Stomach (tissue), 9 donors: ENCODE results near the gene MTNR1A. TPM values are rescaled to one million over a fixed set of nuclear protein-coding genes. Genes with fewer than 3 reads are reported as not detected.
A peak's percentile ranks its signal among the peaks of the same experiment; 100 is the strongest.

ENCODE experiments used
- DNase-seq, 2 donors: peaks; one replicate each; pipeline versions ENCODE4 v3.0.0 to v3.0.0-alpha.2; 2013 to 2019
- H3K27ac ChIP-seq, 5 donors: fragments of 200-600 bp in 4 of 5; sonication (generic) in 4 of 5; one replicate each; pipeline ENCODE4 v1.5.1; 2013 to 2019; ENCODE audit warnings: mild to moderate bottlenecking in 1 of 5, moderate library complexity in 1 of 5
- H3K27me3 ChIP-seq, 3 donors: fragments of 200-600 bp; sonication (generic); one replicate each; pipeline ENCODE4 v1.5.1; 2017 to 2019; ENCODE audit warnings: mixed run types in 1 of 3
- H3K36me3 ChIP-seq, 4 donors: fragments of 200-600 bp; sonication (generic); 1 replicate in 3 of 4; 2 replicates in 1 of 4; pipeline ENCODE4 v1.5.1; 2016 to 2019
- H3K4me1 ChIP-seq, 4 donors: fragments of 200-600 bp; sonication (generic); one replicate each; pipeline ENCODE4 v1.5.1; 2016 to 2019
- H3K4me3 ChIP-seq, 4 donors: fragments of 200-600 bp; sonication (generic) in 3 of 4; one replicate each; pipeline ENCODE4 v1.5.1; 2016 to 2019; ENCODE audit warnings: mild to moderate bottlenecking in 1 of 4
- H3K9me3 ChIP-seq, 4 donors: fragments of 200-600 bp; sonication (generic); one replicate each; pipeline ENCODE4 v1.5.1; 2016 to 2019
- CTCF ChIP-seq, 7 experiments: fragments of 450-650 bp in 4 of 7; fragments of 200-600 bp in 3 of 7; sonication (generic) in 3 of 7; IDR thresholded peaks; one replicate each; pipeline ENCODE4 v1.5.1; 2016 to 2019; ENCODE audit warnings: antibody characterized with exemption in 7 of 7, control low read depth in 2 of 7, mild to moderate bottlenecking in 1 of 7
- EP300 ChIP-seq: sonication (generic); formaldehyde crosslinking; IDR thresholded peaks from one replicate; pipeline ENCODE4 v1.6.1; 2017; ENCODE audit warnings: antibody characterized with exemption
- POLR2A ChIP-seq, 4 donors: fragments of 450-650 bp; IDR thresholded peaks; one replicate each; pipeline ENCODE4 v1.6.1; 2016; ENCODE audit warnings: antibody characterized with exemption in 4 of 4, control low read depth in 2 of 4, mild to moderate bottlenecking in 1 of 4, moderate library complexity in 1 of 4
- POLR2AphosphoS5 ChIP-seq, 3 donors: sonication (generic); formaldehyde crosslinking; IDR thresholded peaks; one replicate each; pipeline ENCODE4 v1.6.1; 2016; ENCODE audit warnings: antibody characterized with exemption in 3 of 3
- WGBS, 5 donors: extraction: QIAGEN DNeasy Blood & Tissue Kit in 3 of 5; methylation state at CpG; one replicate each; pipeline versions ENCODE4 v1.1.5 to v1.1.7; 2013 to 2018; 5-methylcytosine and 5-hydroxymethylcytosine counted together
- intact Hi-C: fragments of 100-400 bp; cut with DNase I; formaldehyde crosslinking; loops from one replicate; pipeline ENCODE4 v1.15.1; 2023; ENCODE audit warnings: low total_unique reads
- polyA plus RNA-seq, 3 donors: library from polyadenylated mRNA; stranded (reverse); fragments of 200-250 nt; gene quantifications; one replicate each; pipeline ENCODE4 v1.2.3, GENCODE V29; 2013
- total RNA-seq, 5 donors: library from RNA; depleted of rRNA; stranded (reverse); fragments of >200 nt; gene quantifications; one replicate each; pipeline versions ENCODE4 v1.1.0 to v1.2.3, GENCODE V29; 2014 to 2016
- donor health status: healthy with polysubstance abuse.
- donor health status: Bipolar disorder and iron deficiency.
- donor health status: healthy.

Gene MTNR1A
- total and polyA plus RNA-seq, 8 donors: 0.55 TPM; not detected in 7

GRCh38 chr4:186487726-186488125, 67.6 kb downstream of the MTNR1A start:
- Histone ChIP-seq H3K27me3 (peaks cover 0 to 9% (median 0%) of the 10 kb centered on the region in 3 donors), H3K4me3 (no peak overlapping the region), H3K4me1 (peaks cover 0 to 15% (median 5%) of the 10 kb centered on the region in 4 donors), H3K9me3 (peaks cover 0 to 13% (median 2%) of the 10 kb centered on the region in 4 donors), H3K27ac (no peak overlapping the region), H3K36me3 (no peaks in the 10 kb centered on the region)
- no peak for DNase-seq
- WGBS, 5 donors: 41 to 61% (median 52%) methylated on average over 7 to 9 of the region's 9 CpGs
- no peak for TF ChIP-seq POLR2A (IDR thresholded peaks at IDR 0.05)
- no peak for TF ChIP-seq POLR2AphosphoS5 (IDR thresholded peaks at IDR 0.05)
- TF ChIP-seq CTCF (IDR thresholded peaks at IDR 0.05): no peak
- intact Hi-C loops: loop anchor here (10.0 kb wide), 1 partner anchor 97 kb away; no protein-coding TSS in a partner anchor

GRCh38 chr4:186486172-186486571, 69.2 kb downstream of the MTNR1A start:
- Histone ChIP-seq H3K4me3 (peak overlapping the region in 1 of 4 donors; percentile 27), H3K36me3 (no peaks in the 10 kb centered on the region), H3K27me3 (peaks cover 0 to 9% (median 0%) of the 10 kb centered on the region in 3 donors), H3K9me3 (peaks cover 0 to 5% (median 0%) of the 10 kb centered on the region in 4 donors), H3K27ac (no peak overlapping the region), H3K4me1 (peaks cover 0 to 15% (median 5%) of the 10 kb centered on the region in 4 donors)
- no peak for TF ChIP-seq POLR2AphosphoS5 (IDR thresholded peaks at IDR 0.05)
- TF ChIP-seq POLR2A (IDR thresholded peaks at IDR 0.05): no peak
- TF ChIP-seq CTCF (IDR thresholded peaks at IDR 0.05): no peak
- no peak for TF ChIP-seq EP300
- whole genome bisulfite sequencing, 5 donors: 34 to 60% (median 50%) methylated on average over 11 of the region's 11 CpGs
- peak in 1 of 2 donors; percentile 63 for DNase-seq
- intact Hi-C loops: loop anchor here (10.0 kb wide), 1 partner anchor 99 kb away; no protein-coding TSS in a partner anchor

GRCh38 chr4:186485561-186486062, 69.8 kb downstream of the MTNR1A start:
- Histone ChIP-seq H3K36me3 (no peaks in the 10 kb centered on the region), H3K27ac (no peak overlapping the region), H3K9me3 (peaks cover 0 to 5% (median 0%) of the 10 kb centered on the region in 4 donors), H3K4me1 (peaks cover 0 to 15% (median 5%) of the 10 kb centered on the region in 4 donors), H3K4me3 (peak overlapping the region; percentile 23 to 31 (median 27)), H3K27me3 (peaks cover 0 to 9% (median 0%) of the 10 kb centered on the region in 3 donors)
- peak in 1 of 2 donors; percentile 53 for DNase-seq
- intact Hi-C loops: loop anchor here (10.0 kb wide), 1 partner anchor 99 kb away; no protein-coding TSS in a partner anchor
- no peak for TF ChIP-seq POLR2AphosphoS5 (IDR thresholded peaks at IDR 0.05)
- no peak for TF ChIP-seq CTCF (IDR thresholded peaks at IDR 0.05)
- no peak for TF ChIP-seq EP300
- TF ChIP-seq POLR2A (IDR thresholded peaks at IDR 0.05): no peak
- WGBS, 5 donors: 28 to 37% (median 36%) methylated on average over 10 to 14 of the region's 14 CpGs

- 48 to 57% (median 55%) methylated on average over 5 of the region's 5 CpGs for WGBS, 5 donors
- H3K27ac ChIP-seq: no peak overlapping the region
- peaks cover 0 to 9% (median 0%) of the 10 kb centered on the region in 3 donors for H3K27me3 ChIP-seq
- H3K4me3 ChIP-seq: peak overlapping the region in 3 of 4 donors; percentile 23 to 31 (median 27)
- H3K4me1 ChIP-seq: peaks cover 0 to 15% (median 5%) of the 10 kb centered on the region in 4 donors
- H3K9me3 ChIP-seq: peaks cover 0 to 5% (median 0%) of the 10 kb centered on the region in 4 donors
- H3K36me3 ChIP-seq: no peaks in the 10 kb centered on the region
- no peak for DNase-seq
- TF ChIP-seq POLR2A (IDR thresholded peaks at IDR 0.05) (no peak), CTCF (IDR thresholded peaks at IDR 0.05) (no peak), EP300 (no peak), POLR2AphosphoS5 (IDR thresholded peaks at IDR 0.05) (no peak)
- intact Hi-C loops: loop anchor here (10.0 kb wide), 1 partner anchor 100 kb away; no protein-coding TSS in a partner anchor
These were observed 70.2 kb downstream of the MTNR1A start for GRCh38 chr4:186485150-186485549.
